ENCODE measurements around the gene MOK.

DNA sequence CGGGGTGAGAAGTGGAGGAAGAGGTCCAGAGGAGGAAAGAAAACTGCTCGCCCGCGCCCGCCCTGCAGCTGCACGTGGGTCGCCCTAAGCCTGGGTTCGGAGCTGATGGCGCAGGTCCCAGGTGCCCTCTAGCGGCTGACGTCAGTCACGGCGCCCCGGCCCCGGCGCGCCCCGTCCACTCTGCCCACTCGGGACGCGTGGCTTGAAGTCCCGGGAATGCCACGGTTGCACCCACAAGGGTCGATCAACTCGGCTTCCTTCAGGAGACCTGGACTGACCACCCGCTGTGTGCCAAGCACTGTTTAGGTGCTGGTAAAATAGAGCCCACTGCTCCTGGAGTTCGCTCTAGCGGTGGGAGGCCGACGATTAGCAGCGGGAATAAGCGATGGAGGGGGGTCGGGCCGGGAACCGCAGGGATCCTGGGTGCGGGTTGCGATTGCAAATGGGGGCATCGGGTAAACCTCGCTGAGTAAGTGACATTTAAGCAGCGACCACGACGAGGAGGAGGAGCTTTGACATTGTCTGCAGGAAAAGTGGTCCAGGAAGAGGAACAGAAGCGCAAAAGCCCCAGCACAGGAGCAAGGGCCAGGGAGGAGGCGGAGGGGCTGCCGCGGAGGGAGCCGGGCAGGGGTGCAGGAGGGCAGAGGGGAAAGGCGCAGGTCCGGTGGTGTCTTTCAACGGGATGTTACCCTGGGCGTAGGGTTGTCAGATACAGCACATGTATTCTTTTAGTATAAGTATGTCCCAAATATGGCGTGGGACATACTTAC is 9.5 kb upstream of the MOK start:
- TF ChIP-seq, protein P1, sequence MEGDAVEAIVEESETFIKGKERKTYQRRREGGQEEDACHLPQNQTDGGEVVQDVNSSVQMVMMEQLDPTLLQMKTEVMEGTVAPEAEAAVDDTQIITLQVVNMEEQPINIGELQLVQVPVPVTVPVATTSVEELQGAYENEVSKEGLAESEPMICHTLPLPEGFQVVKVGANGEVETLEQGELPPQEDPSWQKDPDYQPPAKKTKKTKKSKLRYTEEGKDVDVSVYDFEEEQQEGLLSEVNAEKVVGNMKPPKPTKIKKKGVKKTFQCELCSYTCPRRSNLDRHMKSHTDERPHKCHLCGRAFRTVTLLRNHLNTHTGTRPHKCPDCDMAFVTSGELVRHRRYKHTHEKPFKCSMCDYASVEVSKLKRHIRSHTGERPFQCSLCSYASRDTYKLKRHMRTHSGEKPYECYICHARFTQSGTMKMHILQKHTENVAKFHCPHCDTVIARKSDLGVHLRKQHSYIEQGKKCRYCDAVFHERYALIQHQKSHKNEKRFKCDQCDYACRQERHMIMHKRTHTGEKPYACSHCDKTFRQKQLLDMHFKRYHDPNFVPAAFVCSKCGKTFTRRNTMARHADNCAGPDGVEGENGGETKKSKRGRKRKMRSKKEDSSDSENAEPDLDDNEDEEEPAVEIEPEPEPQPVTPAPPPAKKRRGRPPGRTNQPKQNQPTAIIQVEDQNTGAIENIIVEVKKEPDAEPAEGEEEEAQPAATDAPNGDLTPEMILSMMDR (IDR thresholded peaks at IDR 0.05) = peak; percentile 93 to 97 (median 96)
- no peak for TF ChIP-seq POLR2A (IDR thresholded peaks at IDR 0.05)
- TF ChIP-seq POLR2AphosphoS5 (IDR thresholded peaks at IDR 0.05) = peak in 1 of 3 donors; percentile 33
- no peak for TF ChIP-seq EP300 (IDR thresholded peaks at IDR 0.05; ENCODE audit: low read depth)
